ENCODE data around the gene TM9SF3. TPM values are rescaled to one million over a fixed set of nuclear protein-coding genes. Genes with fewer than 3 reads are reported as not detected.

TM9SF3 gene
- total RNA-seq, 1 experiment from 2014 or later = 75.2 TPM

GRCh38 chr10:96587264-96588059 is 650 bp upstream of the TM9SF3 start:
- CTCF ChIA-PET = interaction anchor here (0.6 kb wide), 1 partner anchor 428 kb away, joined by 3 read pairs; no protein-coding TSS in a partner anchor
- peak in 1 of 2 experiments; percentile 56 for DNase-seq

DNA sequence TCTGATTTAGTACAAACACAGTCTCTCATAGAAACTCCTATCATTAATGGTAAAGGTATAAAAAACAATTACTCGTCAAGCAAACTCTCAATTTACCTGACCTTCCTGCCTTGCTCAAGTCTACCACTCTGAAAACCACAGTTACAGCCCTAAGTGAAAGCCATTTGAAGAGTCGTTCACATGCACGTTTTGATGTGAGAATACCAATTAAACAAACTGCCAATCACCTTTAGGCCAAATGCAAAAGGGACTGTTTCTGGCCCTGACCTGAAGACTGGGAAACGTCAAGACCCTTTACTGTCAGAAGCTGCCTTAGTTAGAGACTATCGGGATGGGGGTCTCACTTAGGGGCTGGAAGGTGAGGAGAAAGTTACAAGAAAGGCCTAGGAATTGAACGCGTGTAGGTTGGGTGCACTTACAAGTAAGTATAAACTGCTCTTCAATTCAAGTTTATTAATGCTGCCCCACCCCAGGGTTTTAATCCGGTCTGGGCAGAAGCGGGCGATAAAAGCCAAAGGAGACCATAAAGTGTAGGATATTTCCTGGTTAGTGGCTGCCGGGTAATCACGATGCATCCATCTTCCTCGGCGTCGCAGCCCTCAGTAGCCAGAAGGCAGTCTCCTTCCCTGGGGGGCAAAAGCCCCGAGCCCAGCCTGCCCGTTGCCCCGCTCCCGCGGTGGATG is 935 bp downstream of the TM9SF3 start:
- Histone ChIP-seq H2AFZ (no peak overlapping the region), H3F3A (ENCODE audit: insufficient read depth, low read depth) (peaks cover 8% of the 10 kb centered on the region; the same call in 1 of the 2 replicates), H3K9me3 (ENCODE audit: insufficient read depth, low read depth) (no peaks in the 10 kb centered on the region), H3K27me3 (ENCODE audit: insufficient read depth, low read depth) (no peaks in the 10 kb centered on the region), H3K4me2 (peak overlapping the region; percentile 97), H3K4me3 (peak overlapping the region; percentile 91), H3K27ac (peak overlapping the region; percentile 62), H3K9me2 (ENCODE audit: insufficient read depth) (no peaks in the 10 kb centered on the region), H3K36me3 (ENCODE audit: low read depth) (no peaks in the 10 kb centered on the region), H4K20me1 (ENCODE audit: insufficient read depth) (peaks cover 48% of the 10 kb centered on the region), H3K79me2 (ENCODE audit: low read depth) (peaks cover 57% of the 10 kb centered on the region), H3K4me1 (replicated peaks; ENCODE audit: insufficient read depth) (peaks cover 30% of the 10 kb centered on the region)
- no peak for TF ChIP-seq CTCF (conservative IDR thresholded peaks at IDR 0.05)
- TSS peak; percentile 39 for BruUV-seq (replicated peaks)
- POLR2A ChIA-PET (ENCODE audit: unreplicated experiment) = no interaction called here
- intact Hi-C loops (cut with micrococcal nuclease; ENCODE audit: unreplicated experiment) = loop anchor here (5.0 kb wide), 2 partner anchors 46 to 246 kb away; partner anchors contain the start of gene LCOR
- CTCF ChIA-PET = no interaction called here
- peak in 1 of 2 experiments; percentile 36 for DNase-seq

More at GRCh38 chr10:96587264-96588059, 650 bp upstream of the TM9SF3 start:
- Histone ChIP-seq H3K27me3 (ENCODE audit: insufficient read depth, low read depth) (no peaks in the 10 kb centered on the region), H4K20me1 (ENCODE audit: insufficient read depth) (peaks cover 33% of the 10 kb centered on the region), H3K36me3 (ENCODE audit: low read depth) (no peaks in the 10 kb centered on the region), H3K9me2 (ENCODE audit: insufficient read depth) (no peaks in the 10 kb centered on the region), H3K4me2 (peak overlapping the region; percentile 89), H3K4me3 (peak overlapping the region; percentile 91), H2AFZ (peak overlapping the region; percentile 81), H3K4me1 (replicated peaks; ENCODE audit: insufficient read depth) (peaks cover 30% of the 10 kb centered on the region), H3K27ac (peak overlapping the region; percentile 75), H3K9me3 (ENCODE audit: insufficient read depth, low read depth) (no peaks in the 10 kb centered on the region), H3K79me2 (ENCODE audit: low read depth) (peaks cover 41% of the 10 kb centered on the region), H3F3A (ENCODE audit: insufficient read depth, low read depth) (peaks cover 8% of the 10 kb centered on the region; the same call in 1 of the 2 replicates)
- POLR2A ChIA-PET (ENCODE audit: unreplicated experiment) = no interaction called here
- BruUV-seq (replicated peaks) = TSS peak; percentile 70
- TF ChIP-seq EZH2 (IDR thresholded peaks at IDR 0.05; ENCODE audit: low read depth) (no peak), CTCF (conservative IDR thresholded peaks at IDR 0.05) (no peak)
- intact Hi-C loops (cut with micrococcal nuclease; ENCODE audit: unreplicated experiment) = loop anchor here (5.0 kb wide), 2 partner anchors 45 to 245 kb away; partner anchors contain the start of gene LCOR

DNA sequence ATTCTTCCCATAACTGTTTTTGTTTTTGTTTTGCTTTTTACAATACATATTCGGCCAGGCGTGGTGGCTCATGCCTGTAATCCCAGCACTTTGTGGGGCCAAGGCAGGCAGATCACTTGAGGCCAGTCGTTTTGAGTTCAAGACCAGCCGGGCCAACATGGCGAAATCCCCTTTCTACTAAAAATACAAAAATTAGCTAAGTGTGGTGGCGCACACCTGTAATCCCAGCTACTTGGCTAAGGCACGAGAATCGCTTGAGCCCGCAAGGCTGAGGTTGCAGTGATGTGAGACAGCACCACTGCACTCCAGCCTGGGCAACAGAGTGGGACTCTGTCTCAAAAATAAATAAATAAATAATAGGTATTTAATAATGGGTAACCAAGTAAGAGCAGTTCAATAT is 2.3 kb downstream of the TM9SF3 start:
- no TSS peak for BruUV-seq (replicated peaks)
- TF ChIP-seq CTCF (conservative IDR thresholded peaks at IDR 0.05) (no peak), EZH2 (IDR thresholded peaks at IDR 0.05; ENCODE audit: low read depth) (no peak)
- H3K36me3 ChIP-seq (ENCODE audit: low read depth) = no peaks in the 10 kb centered on the region
- CTCF ChIA-PET = no interaction called here
- H4K20me1 ChIP-seq (ENCODE audit: insufficient read depth) = peaks cover 57% of the 10 kb centered on the region
- H3K9me2 ChIP-seq (ENCODE audit: insufficient read depth) = no peaks in the 10 kb centered on the region
- H3K4me3 ChIP-seq = no peak overlapping the region
- no peaks in the 10 kb centered on the region for H3K9me3 ChIP-seq (ENCODE audit: insufficient read depth, low read depth)
- no peak overlapping the region for H2AFZ ChIP-seq
- intact Hi-C loops (cut with micrococcal nuclease; ENCODE audit: unreplicated experiment) = no loop called here
- H3K4me1 ChIP-seq (replicated peaks; ENCODE audit: insufficient read depth) = peaks cover 28% of the 10 kb centered on the region
- H3K79me2 ChIP-seq (ENCODE audit: low read depth) = peaks cover 71% of the 10 kb centered on the region
- H3K4me2 ChIP-seq = peak overlapping the region; percentile 97
- no peak for DNase-seq
- no peaks in the 10 kb centered on the region for H3K27me3 ChIP-seq (ENCODE audit: insufficient read depth, low read depth)
- H3F3A ChIP-seq (ENCODE audit: insufficient read depth, low read depth) = peaks cover 8% of the 10 kb centered on the region; the same call in 1 of the 2 replicates
- no peak overlapping the region for H3K27ac ChIP-seq
- POLR2A ChIA-PET (ENCODE audit: unreplicated experiment) = interaction anchor here (0.7 kb wide), 1 partner anchor 1239 kb away, joined by 3 read pairs; no protein-coding TSS in a partner anchor
